ENCODE results near the gene TFF2.

- TF ChIP-seq EZH2 (IDR thresholded peaks at IDR 0.05; ENCODE audit: borderline replicate concordance, low read length) (no peak), CTCF (IDR thresholded peaks at IDR 0.05; ENCODE audit: low read length) (no peak)
Observed at GRCh38 chr21:42319851-42320572, 30.8 kb downstream of the TFF2 start.

All from OCI-LY1 (cell line).